CD4-positive, CD25-positive, alpha-beta regulatory T cell (primary cell): ENCODE measurements around the gene DLG1. TPM values are rescaled to one million over a fixed set of nuclear protein-coding genes. Genes with fewer than 3 reads are reported as not detected.
A peak's percentile ranks its signal among the peaks of the same experiment; 100 is the strongest.

Experiments
- ATAC-seq, 2 donors: fragments of 150-1000 bp; cut with Tn5 transposase; one replicate each; pipeline ENCODE4 v1.10.0; 2021; ENCODE audit warnings: low read depth in 2 of 2, moderate number of reproducible peaks in 2 of 2, moderate library complexity in 1 of 2
- DNase-seq, 3 donors: peaks; one replicate each; pipeline versions ENCODE4 v3.0.0 to v3.0.0-alpha.2; 2012 to 2022; ENCODE audit warnings: mixed read lengths in 1 of 3
- H3K27ac ChIP-seq: one replicate; pipeline ENCODE4 v1.7.0; 2013; ENCODE audit warnings: mild to moderate bottlenecking, low read length; ENCODE audit not compliant: insufficient read depth, poor library complexity, severe bottlenecking
- H3K27me3 ChIP-seq: one replicate; pipeline ENCODE4 v1.7.0; 2013; ENCODE audit warnings: low read length; ENCODE audit not compliant: control insufficient read depth, insufficient read depth
- H3K36me3 ChIP-seq: one replicate; pipeline ENCODE4 v1.7.0; 2013; ENCODE audit warnings: mild to moderate bottlenecking, low read length, moderate library complexity; ENCODE audit not compliant: control insufficient read depth, insufficient read depth
- H3K4me1 ChIP-seq: 2 replicates; pipeline ENCODE4 v1.7.0; 2013; ENCODE audit warnings: mild to moderate bottlenecking, low read length; ENCODE audit not compliant: insufficient read depth, control insufficient read depth, poor library complexity, severe bottlenecking
- H3K4me3 ChIP-seq: one replicate; pipeline ENCODE4 v1.7.0; 2013; ENCODE audit warnings: low read depth, mild to moderate bottlenecking, low read length, moderate library complexity
- H3K9me3 ChIP-seq, 2 experiments: 1 replicate in 1 of 2; 2 replicates in 1 of 2; pipeline ENCODE4 v1.7.0; 2013; ENCODE audit warnings: low read length in 2 of 2, mild to moderate bottlenecking in 1 of 2, moderate library complexity in 1 of 2; ENCODE audit not compliant: control insufficient read depth in 2 of 2
- H3K27ac Mint-ChIP-seq, 3 donors: one replicate each; pipeline ENCODE4 v1.8.0; 2020 to 2022; ENCODE audit warnings: mild to moderate bottlenecking in 3 of 3, mixed read lengths in 3 of 3, moderate library complexity in 2 of 3
- H3K27me3 Mint-ChIP-seq: one replicate; pipeline ENCODE4 v1.8.0; 2022; ENCODE audit warnings: mild to moderate bottlenecking, mixed read lengths
- H3K36me3 Mint-ChIP-seq: one replicate; pipeline ENCODE4 v1.8.0; 2020; ENCODE audit warnings: mixed read lengths
- H3K4me1 Mint-ChIP-seq, 4 donors: one replicate each; pipeline ENCODE4 v1.8.0; 2020 to 2022; ENCODE audit warnings: mixed read lengths in 4 of 4, mild to moderate bottlenecking in 1 of 4
- H3K4me3 Mint-ChIP-seq, 4 donors: one replicate each; pipeline ENCODE4 v1.8.0; 2020 to 2022; ENCODE audit warnings: mild to moderate bottlenecking in 4 of 4, mixed read lengths in 4 of 4, moderate library complexity in 3 of 4
- H3K9me3 Mint-ChIP-seq, 7 donors: one replicate each; pipeline ENCODE4 v1.8.0; 2020 to 2022; ENCODE audit warnings: mixed read lengths in 7 of 7, mild to moderate bottlenecking in 3 of 7, moderate library complexity in 2 of 7
- polyA plus RNA-seq, 4 donors: library from polyadenylated mRNA; unstranded; fragments of 300-500 nt; fragmentation: Illumina TruSeq; gene quantifications; one replicate each; pipeline ENCODE4 v1.2.3, GENCODE V29; 2021
- total RNA-seq: library from RNA; stranded (reverse); gene quantifications from one replicate; pipeline ENCODE4 v1.2.3, GENCODE V29; 2022

The DLG1 gene
- total and polyA plus RNA-seq, 5 donors from 2014 or later, result 25.2 to 106 (median 30.5) TPM

DNA sequence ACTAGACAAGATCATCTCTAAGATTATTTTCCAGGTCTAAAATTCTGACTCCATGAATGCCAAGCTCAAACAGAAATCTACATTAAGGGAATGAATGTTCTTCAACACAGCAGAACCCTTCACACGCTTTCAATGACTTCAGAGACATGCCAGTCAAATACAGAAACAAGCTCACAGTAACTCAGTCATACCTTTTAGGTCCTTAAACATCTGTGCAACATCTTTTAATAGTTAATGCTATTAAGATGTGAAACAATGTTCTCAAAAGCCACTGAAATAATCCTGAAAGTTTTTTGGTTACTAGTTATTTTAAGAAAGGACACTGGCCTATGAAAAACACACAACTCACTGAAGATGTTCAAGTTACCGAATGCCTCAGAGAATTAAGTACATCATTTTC is 2.5 kb downstream of the DLG1 start:
- Histone ChIP-seq H3K9me3 (no peaks in the 10 kb centered on the region), H3K27ac (peak overlapping the region; percentile 84)
- peaks cover 12% of the 10 kb centered on the region for H3K27me3 Mint-ChIP-seq

GRCh38 chr3:197293605-197294237 is 4.7 kb downstream of the DLG1 start:
- peak overlapping the region in 3 of 4 donors; percentile 21 to 45 (median 41) for H3K4me3 Mint-ChIP-seq
- H3K4me1 ChIP-seq, result peaks cover 28% of the 10 kb centered on the region
- peak overlapping the region; percentile 15 for H3K4me3 ChIP-seq
- ATAC-seq (no peak), DNase-seq (no peak)
- no peaks in the 10 kb centered on the region for H3K9me3 ChIP-seq
- H3K36me3 Mint-ChIP-seq, result peaks cover 24% of the 10 kb centered on the region
- H3K4me1 Mint-ChIP-seq, result peaks cover 31 to 76% (median 45%) of the 10 kb centered on the region in 4 donors
- peaks cover 4% of the 10 kb centered on the region for H3K27me3 Mint-ChIP-seq
- no peak overlapping the region for H3K27ac ChIP-seq
- no peaks in the 10 kb centered on the region for H3K9me3 Mint-ChIP-seq
- H3K36me3 ChIP-seq, result peaks cover 26% of the 10 kb centered on the region
- H3K27me3 ChIP-seq, result no peaks in the 10 kb centered on the region
- H3K27ac Mint-ChIP-seq, result peak overlapping the region in 1 of 3 donors; percentile 75

More for the DNA sequence above, 2.5 kb downstream of the DLG1 start:
- DNase-seq (no peak), ATAC-seq (no peak)
- Mint-ChIP-seq H3K36me3 (peaks cover 13% of the 10 kb centered on the region), H3K27ac (peak overlapping the region in 1 of 3 donors; percentile 83), H3K4me1 (peaks cover 18 to 70% (median 34%) of the 10 kb centered on the region in 4 donors), H3K9me3 (no peaks in the 10 kb centered on the region), H3K4me3 (peak overlapping the region; percentile 21 to 95 (median 66))
- Histone ChIP-seq H3K36me3 (peaks cover 17% of the 10 kb centered on the region), H3K4me3 (peak overlapping the region; percentile 92), H3K27me3 (peaks cover 12% of the 10 kb centered on the region), H3K4me1 (peaks cover 35% of the 10 kb centered on the region)

GRCh38 chr3:197292648-197293047 is 5.8 kb downstream of the DLG1 start:
- peak overlapping the region in 1 of 3 donors; percentile 25 for H3K27ac Mint-ChIP-seq
- Histone ChIP-seq H3K27me3 (no peaks in the 10 kb centered on the region), H3K27ac (no peak overlapping the region), H3K36me3 (peaks cover 30% of the 10 kb centered on the region), H3K9me3 (no peaks in the 10 kb centered on the region), H3K4me1 (peaks cover 22% of the 10 kb centered on the region), H3K4me3 (no peak overlapping the region)
- no peaks in the 10 kb centered on the region for H3K9me3 Mint-ChIP-seq
- H3K36me3 Mint-ChIP-seq, result peaks cover 25% of the 10 kb centered on the region
- peaks cover 4% of the 10 kb centered on the region for H3K27me3 Mint-ChIP-seq
- no peak for ATAC-seq
- DNase-seq, result no peak
- no peak overlapping the region for H3K4me3 Mint-ChIP-seq
- peaks cover 31 to 81% (median 45%) of the 10 kb centered on the region in 4 donors for H3K4me1 Mint-ChIP-seq

- H3K4me3 ChIP-seq, result no peak overlapping the region
- peaks cover 4% of the 10 kb centered on the region for H3K27me3 Mint-ChIP-seq
- H3K27ac ChIP-seq, result no peak overlapping the region
- H3K36me3 Mint-ChIP-seq, result peaks cover 25% of the 10 kb centered on the region
- peaks cover 20% of the 10 kb centered on the region for H3K4me1 ChIP-seq
- H3K9me3 Mint-ChIP-seq, result no peaks in the 10 kb centered on the region
- DNase-seq (no peak), ATAC-seq (no peak)
- peaks cover 35 to 81% (median 45%) of the 10 kb centered on the region in 4 donors for H3K4me1 Mint-ChIP-seq
- H3K36me3 ChIP-seq, result peaks cover 34% of the 10 kb centered on the region
- peak overlapping the region in 1 of 4 donors; percentile 53 for H3K4me3 Mint-ChIP-seq
- no peak overlapping the region for H3K27ac Mint-ChIP-seq
- H3K27me3 ChIP-seq, result no peaks in the 10 kb centered on the region
- no peaks in the 10 kb centered on the region for H3K9me3 ChIP-seq
Measured at GRCh38 chr3:197292083-197292646, 6.2 kb downstream of the DLG1 start.

DNA sequence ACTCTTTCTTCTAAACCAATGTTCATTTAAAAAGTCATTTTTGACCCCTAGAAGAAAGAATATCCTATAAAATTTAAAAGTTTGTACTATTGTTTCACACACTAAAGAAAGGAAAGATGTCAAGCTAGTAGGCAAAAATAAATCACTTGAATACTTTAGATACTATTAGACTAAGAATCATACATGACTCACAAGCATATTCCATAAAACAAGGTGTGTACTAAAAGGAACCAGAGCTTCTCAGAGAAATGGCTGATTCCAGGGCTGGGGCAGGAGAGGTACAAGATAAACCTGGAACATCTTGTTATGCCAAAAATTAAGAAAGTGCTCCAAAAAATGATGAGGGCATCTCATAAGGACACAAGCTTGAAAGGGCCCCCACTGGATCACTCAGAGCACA is 8.7 kb downstream of the DLG1 start:
- no peaks in the 10 kb centered on the region for H3K9me3 Mint-ChIP-seq
- peak overlapping the region in 2 of 3 donors; percentile 63 to 81 for H3K27ac Mint-ChIP-seq
- Histone ChIP-seq H3K4me3 (no peak overlapping the region), H3K36me3 (peaks cover 49% of the 10 kb centered on the region), H3K4me1 (peaks cover 8% of the 10 kb centered on the region), H3K9me3 (no peaks in the 10 kb centered on the region), H3K27ac (no peak overlapping the region), H3K27me3 (no peaks in the 10 kb centered on the region)
- peak overlapping the region in 1 of 4 donors; percentile 7 for H3K4me3 Mint-ChIP-seq
- H3K27me3 Mint-ChIP-seq, result no peaks in the 10 kb centered on the region
- H3K36me3 Mint-ChIP-seq, result peaks cover 25% of the 10 kb centered on the region
- DNase-seq (no peak), ATAC-seq (no peak)
- H3K4me1 Mint-ChIP-seq, result peaks cover 42 to 72% (median 47%) of the 10 kb centered on the region in 4 donors

GRCh38 chr3:197286678-197287077 is 11.7 kb downstream of the DLG1 start:
- Mint-ChIP-seq H3K4me1 (peaks cover 39 to 53% (median 43%) of the 10 kb centered on the region in 4 donors), H3K27me3 (no peaks in the 10 kb centered on the region), H3K4me3 (no peak overlapping the region), H3K27ac (no peak overlapping the region), H3K9me3 (no peaks in the 10 kb centered on the region), H3K36me3 (peaks cover 19% of the 10 kb centered on the region)
- Histone ChIP-seq H3K9me3 (no peaks in the 10 kb centered on the region), H3K36me3 (peaks cover 50% of the 10 kb centered on the region), H3K27me3 (no peaks in the 10 kb centered on the region), H3K4me1 (peaks cover 2% of the 10 kb centered on the region), H3K27ac (no peak overlapping the region), H3K4me3 (no peak overlapping the region)
- DNase-seq (no peak), ATAC-seq (no peak)

DNA sequence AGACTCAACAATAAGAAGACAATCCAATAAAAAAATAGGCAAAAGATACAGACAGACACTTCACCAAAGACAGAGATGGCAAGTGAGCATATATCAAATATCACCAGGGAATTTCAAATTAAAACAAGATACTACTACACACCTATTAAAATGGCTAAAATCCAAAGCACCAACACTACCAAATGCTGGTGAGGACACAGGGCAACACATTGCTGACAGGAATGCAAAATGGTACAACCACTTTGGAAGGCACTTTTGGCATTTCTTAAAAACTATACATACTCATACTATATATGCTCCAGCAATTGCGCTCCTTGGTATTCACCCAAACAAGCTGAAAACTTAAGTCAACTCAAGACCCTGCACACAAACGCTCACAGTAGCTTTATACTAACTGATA is 12.9 kb downstream of the DLG1 start:
- Mint-ChIP-seq H3K36me3 (peaks cover 20% of the 10 kb centered on the region), H3K27ac (peak overlapping the region in 1 of 3 donors; percentile 9), H3K9me3 (no peaks in the 10 kb centered on the region), H3K4me3 (no peak overlapping the region), H3K27me3 (no peaks in the 10 kb centered on the region), H3K4me1 (peaks cover 31 to 47% (median 37%) of the 10 kb centered on the region in 4 donors)
- Histone ChIP-seq H3K27ac (no peak overlapping the region), H3K4me1 (peaks cover 2% of the 10 kb centered on the region), H3K27me3 (no peaks in the 10 kb centered on the region), H3K36me3 (peaks cover 58% of the 10 kb centered on the region), H3K4me3 (no peak overlapping the region), H3K9me3 (no peaks in the 10 kb centered on the region)
- no peak for DNase-seq
- ATAC-seq, result no peak
